GM19035 (cell line): ENCODE data around the gene KRT222.

Source experiments
- ATAC-seq: cut with Tn5 transposase; IDR thresholded peaks from one replicate; pipeline ENCODE4 v1.9.1; 2021; ENCODE audit not compliant: unreplicated experiment

Gene KRT222

GRCh38 chr17:40664582-40665333 is at the start of gene KRT222:
KRT222 (minus strand) TSS chr17:40665177; CDS start chr17:40665099, 78 bp downstream.
- no peak for ATAC-seq

- ATAC-seq, result no peak
Measured at GRCh38 chr17:40714473-40714872, 49.5 kb upstream of the KRT222 start.

- no peak for ATAC-seq
Measured at GRCh38 chr17:40707745-40708144, 42.8 kb upstream of the KRT222 start.

- no peak for ATAC-seq
Measured at GRCh38 chr17:40705584-40705983, 40.6 kb upstream of the KRT222 start.

- ATAC-seq, result no peak
Measured at GRCh38 chr17:40703652-40704051, 38.7 kb upstream of the KRT222 start, which contains the start of gene KRT24. KRT24 (minus strand) TSS chr17:40703752; CDS start chr17:40703693, 59 bp downstream.

- no peak for ATAC-seq
Measured at GRCh38 chr17:40702271-40702670, 37.3 kb upstream of the KRT222 start.

- no peak for ATAC-seq
Measured at GRCh38 chr17:40699853-40700252, 34.9 kb upstream of the KRT222 start.

- ATAC-seq, result no peak
Measured at GRCh38 chr17:40699371-40699770, 34.4 kb upstream of the KRT222 start.

GRCh38 chr17:40697297-40697696 is 32.3 kb upstream of the KRT222 start:
- no peak for ATAC-seq

GRCh38 chr17:40696651-40697072 is 31.7 kb upstream of the KRT222 start:
- no peak for ATAC-seq

GRCh38 chr17:40695874-40696472 is 31.0 kb upstream of the KRT222 start:
- ATAC-seq, result no peak

GRCh38 chr17:40694584-40694983 is 29.6 kb upstream of the KRT222 start:
- ATAC-seq, result no peak

- no peak for ATAC-seq
Measured at GRCh38 chr17:40687106-40687505, 22.1 kb upstream of the KRT222 start.

GRCh38 chr17:40686192-40686591 is 21.2 kb upstream of the KRT222 start:
- no peak for ATAC-seq

GRCh38 chr17:40680998-40681397 is 16.0 kb upstream of the KRT222 start:
- ATAC-seq, result no peak

GRCh38 chr17:40679523-40679907 is 14.5 kb upstream of the KRT222 start:
- ATAC-seq, result no peak

- ATAC-seq, result no peak
Measured at GRCh38 chr17:40678902-40679522, 14.0 kb upstream of the KRT222 start.

- no peak for ATAC-seq
Measured at GRCh38 chr17:40675905-40676304, 10.9 kb upstream of the KRT222 start.

GRCh38 chr17:40672654-40673053 is 7.7 kb upstream of the KRT222 start:
- no peak for ATAC-seq

GRCh38 chr17:40671282-40671681 is 6.3 kb upstream of the KRT222 start:
- ATAC-seq, result no peak

- ATAC-seq, result no peak
Measured at GRCh38 chr17:40666331-40666730, 1.4 kb upstream of the KRT222 start.

GRCh38 chr17:40663252-40663651 is 1.7 kb downstream of the KRT222 start:
- ATAC-seq, result no peak
